IMR-90 (cell line): Measurements from ENCODE around the gene CYP2W1. TPM values are rescaled to one million over a fixed set of nuclear protein-coding genes. Genes with fewer than 3 reads are reported as not detected.

ENCODE experiments used
- ATAC-seq: fragments of 200-7000 bp; cut with Tn5 transposase; 2 replicates; pipeline ENCODE4 v1.9.1; 2020; ENCODE audit warnings: low read depth, mild to moderate bottlenecking, moderate library complexity
- BruUV-seq: library from RNA; stranded (reverse); fragments of 400-500 nt; replicated peaks from 2 replicates; lab custom pipeline; 2021; lab: Mats Ljungman, UMichigan
- CTCF ChIA-PET: fragments of 300-600 bp; formaldehyde crosslinking; extraction: SDS; loops from one replicate; lab custom pipeline; 2021; ENCODE audit warnings: antibody characterized with exemption; lab: Yijun Ruan, JAX
- POLR2A ChIA-PET: fragments of 300-600 bp; sonication (Branson Sonifier 250); formaldehyde crosslinking; loops from one replicate; lab custom pipeline; 2022; ENCODE audit warnings: antibody characterized with exemption; ENCODE audit not compliant: unreplicated experiment; lab: Charles Lee
- DNase-seq: peaks from one replicate; pipeline ENCODE4 v3.0.0; 2013
- H2AFZ ChIP-seq: replicated peaks from 2 replicates; pipeline ENCODE3; 2013; ENCODE audit warnings: low read length, mild to moderate bottlenecking; ENCODE audit not compliant: poor library complexity
- H2AK5ac ChIP-seq: 2 replicates; pipeline ENCODE4 v1.6.1; 2013; ENCODE audit warnings: low read depth, low read length, inconsistent platforms
- H2AK9ac ChIP-seq: replicated peaks from 2 replicates; pipeline ENCODE3; 2013; ENCODE audit warnings: mild to moderate bottlenecking, low read depth, low read length, moderate library complexity; ENCODE audit not compliant: poor library complexity
- H2BK120ac ChIP-seq: 2 replicates; pipeline ENCODE4 v1.6.1; 2013; ENCODE audit warnings: low read depth, low read length, inconsistent platforms
- H2BK15ac ChIP-seq: 3 replicates; pipeline ENCODE4 v1.6.1; 2013; ENCODE audit warnings: low read depth, low read length, inconsistent platforms
- H2BK20ac ChIP-seq: 2 replicates; pipeline ENCODE4 v1.6.1; 2013; ENCODE audit warnings: low read depth, mild to moderate bottlenecking, inconsistent platforms, low read length, moderate library complexity
- H2BK5ac ChIP-seq: 2 replicates; pipeline ENCODE4 v1.6.1; 2013; ENCODE audit warnings: mild to moderate bottlenecking, low read depth, low read length, inconsistent platforms; ENCODE audit not compliant: poor library complexity, severe bottlenecking
- H3K14ac ChIP-seq: replicated peaks from 2 replicates; pipeline ENCODE4 v1.6.1; 2013; ENCODE audit warnings: low read depth, low read length, inconsistent platforms
- H3K18ac ChIP-seq: 2 replicates; pipeline ENCODE4 v1.6.1; 2013; ENCODE audit warnings: low read depth, low read length, control low read depth
- H3K23ac ChIP-seq: 2 replicates; pipeline ENCODE4 v1.6.1; 2013; ENCODE audit warnings: low read depth, low read length, inconsistent platforms
- H3K27ac ChIP-seq: 2 replicates; pipeline ENCODE4 v1.5.1; 2013; ENCODE audit warnings: mild to moderate bottlenecking, control low read depth, low read length; ENCODE audit not compliant: insufficient read depth
- H3K27me3 ChIP-seq: 2 replicates; pipeline ENCODE4 v1.6.1; 2013; ENCODE audit warnings: low read length; ENCODE audit not compliant: control insufficient read depth, insufficient read depth
- H3K36me3 ChIP-seq: 2 replicates; pipeline ENCODE4 v1.6.1; 2013; ENCODE audit warnings: low read length, mixed read lengths; ENCODE audit not compliant: control insufficient read depth, insufficient read depth
- H3K4ac ChIP-seq: 2 replicates; pipeline ENCODE4 v1.6.1; 2013; ENCODE audit warnings: low read depth, low read length, inconsistent platforms
- H3K4me1 ChIP-seq: 2 replicates; pipeline ENCODE4 v1.6.1; 2013; ENCODE audit warnings: low read length, mixed read lengths; ENCODE audit not compliant: control insufficient read depth, insufficient read depth
- H3K4me2 ChIP-seq: 2 replicates; pipeline ENCODE4 v1.6.1; 2013; ENCODE audit warnings: low read depth, mild to moderate bottlenecking, control low read depth, low read length, moderate library complexity
- H3K4me3 ChIP-seq: 2 replicates; pipeline ENCODE4 v1.5.1; 2013; ENCODE audit warnings: low read depth, mild to moderate bottlenecking, control low read depth, low read length, moderate library complexity; ENCODE audit not compliant: insufficient read depth
- H3K56ac ChIP-seq: 2 replicates; pipeline ENCODE4 v1.6.1; 2013; ENCODE audit warnings: low read length, inconsistent platforms; ENCODE audit not compliant: insufficient read depth; ENCODE audit errors: extremely low read depth
- H3K79me1 ChIP-seq, 2 experiments: 2 replicates each; pipeline ENCODE4 v1.6.1; 2013; ENCODE audit warnings: low read length in 2 of 2, inconsistent platforms in 1 of 2, low read depth in 1 of 2
- H3K9ac ChIP-seq: 2 replicates; pipeline ENCODE4 v1.6.1; 2013; ENCODE audit warnings: low read depth, low read length, control low read depth
- H3K9me1 ChIP-seq: 2 replicates; pipeline ENCODE4 v1.6.1; 2013; ENCODE audit warnings: low read length, inconsistent platforms; ENCODE audit not compliant: insufficient read depth
- H3K9me3 ChIP-seq: 2 replicates; pipeline ENCODE4 v1.6.1; 2013; ENCODE audit warnings: low read length; ENCODE audit not compliant: control insufficient read depth, insufficient read depth
- H4K20me1 ChIP-seq: 2 replicates; pipeline ENCODE4 v1.6.1; 2013; ENCODE audit warnings: low read length, inconsistent platforms; ENCODE audit not compliant: insufficient read depth
- H4K5ac ChIP-seq: 2 replicates; pipeline ENCODE4 v1.6.1; 2013; ENCODE audit warnings: mild to moderate bottlenecking, low read depth, low read length, control low read depth
- H4K8ac ChIP-seq, 2 experiments: 2 replicates each; pipeline ENCODE4 v1.6.1; 2013; ENCODE audit warnings: low read depth in 2 of 2, low read length in 2 of 2, control low read depth in 1 of 2, inconsistent platforms in 1 of 2
- H4K91ac ChIP-seq: 2 replicates; pipeline ENCODE4 v1.6.1; 2013; ENCODE audit warnings: low read depth, low read length, inconsistent platforms; ENCODE audit not compliant: insufficient read depth
- BHLHE40 ChIP-seq: fragments of 150-350 bp; IDR thresholded peaks from 2 replicates; pipeline ENCODE4 v1.6.1; 2016; ENCODE audit warnings: mild to moderate bottlenecking, low read depth, low read length
- CEBPB ChIP-seq: IDR thresholded peaks from 2 replicates; pipeline ENCODE4 v1.6.1; 2012; ENCODE audit warnings: low read depth, low read length, improper control_type of control experiment
- CHD1 ChIP-seq: IDR thresholded peaks from 2 replicates; pipeline ENCODE4 v1.6.1; 2012; ENCODE audit warnings: low read depth, low read length, improper control_type of control experiment
- CTCF ChIP-seq: conservative IDR thresholded peaks from 2 replicates; pipeline ENCODE4 v1.5.1; 2012; ENCODE audit warnings: mild to moderate bottlenecking, low read depth, low read length, improper control_type of control experiment
- FOS ChIP-seq: fragments of 150-350 bp; IDR thresholded peaks from 2 replicates; pipeline ENCODE4 v1.6.1; 2016; ENCODE audit warnings: low read depth, low read length
- MAFK ChIP-seq: IDR thresholded peaks from 2 replicates; pipeline ENCODE4 v1.6.1; 2012; ENCODE audit warnings: low read depth, low read length, improper control_type of control experiment
- MAZ ChIP-seq: IDR thresholded peaks from 2 replicates; pipeline ENCODE4 v1.6.1; 2012; ENCODE audit warnings: low read depth, mild to moderate bottlenecking, low read length, improper control_type of control experiment, moderate library complexity, borderline replicate concordance
- MXI1 ChIP-seq: IDR thresholded peaks from 2 replicates; pipeline ENCODE4 v1.6.1; 2012; ENCODE audit warnings: low read depth, mild to moderate bottlenecking, low read length, moderate library complexity, borderline replicate concordance
- NFE2L2 ChIP-seq: fragments of 150-350 bp; IDR thresholded peaks from 2 replicates; pipeline ENCODE4 v1.6.1; 2016; ENCODE audit warnings: low read depth, mild to moderate bottlenecking, low read length
- POLR2A ChIP-seq: IDR thresholded peaks from 2 replicates; pipeline ENCODE4 v1.6.1; 2012; ENCODE audit warnings: mild to moderate bottlenecking, low read depth, low read length
- RAD21 ChIP-seq: IDR thresholded peaks from 2 replicates; pipeline ENCODE4 v1.6.1; 2012; ENCODE audit warnings: low read length, improper control_type of control experiment
- RCOR1 ChIP-seq: IDR thresholded peaks from 2 replicates; pipeline ENCODE4 v1.6.1; 2012; ENCODE audit warnings: mild to moderate bottlenecking, low read length, improper control_type of control experiment; ENCODE audit not compliant: insufficient replicate concordance
- RFX5 ChIP-seq: IDR thresholded peaks from 2 replicates; pipeline ENCODE4 v1.8.0; 2012; ENCODE audit warnings: low read depth, mild to moderate bottlenecking, low read length, moderate library complexity
- SMC3 ChIP-seq: fragments of 150-350 bp; IDR thresholded peaks from 2 replicates; pipeline ENCODE4 v1.6.1; 2016; ENCODE audit warnings: low read depth, mild to moderate bottlenecking, antibody characterized with exemption, low read length, moderate library complexity
- WGBS, 2 experiments: methylation state at CpG; one replicate each; pipeline versions ENCODE4 v1.1.5 to v1.1.7; 2013; ENCODE audit warnings: missing lambda C conversion rate in 2 of 2; ENCODE audit not compliant: insufficient read length in 1 of 2; ENCODE audit errors: extremely low coverage in 2 of 2; 5-methylcytosine and 5-hydroxymethylcytosine counted together
- dilution Hi-C: fragments of 300-500 bp; cut with HindIII; formaldehyde crosslinking; loops from one replicate; pipeline ENCODE4 v1.14.3; 2018; ENCODE audit warnings: low sequenced_read_pairs; ENCODE audit not compliant: unreplicated experiment
- in situ Hi-C: fragments of 300-500 bp; cut with MboI; formaldehyde crosslinking; loops from 3 replicates; pipeline ENCODE4 v1.14.3; 2019; ENCODE audit warnings: low sequenced_read_pairs, inconsistent platforms, mixed read lengths
- intact Hi-C: fragments of 100-400 bp; cut with micrococcal nuclease; formaldehyde crosslinking; loops from 2 replicates; pipeline ENCODE4 v1.10.0; 2022
- polyA plus RNA-seq, 3 experiments: library from polyadenylated mRNA; depleted of rRNA; stranded (reverse); fragments of >200 nt; gene quantifications; 2 replicates each; pipeline ENCODE4 v1.2.3, GENCODE V29; 2012; ENCODE audit warnings: low replicate concordance in 1 of 3
- total RNA-seq: library from RNA; depleted of rRNA; stranded (reverse); fragments of >200 nt; gene quantifications from 2 replicates; pipeline ENCODE4 v1.2.3, GENCODE V29; 2012

CYP2W1 gene
- total and polyA plus RNA-seq, 2 of the 4 experiments (the other 2 are of a cell fraction): not detected

DNA sequence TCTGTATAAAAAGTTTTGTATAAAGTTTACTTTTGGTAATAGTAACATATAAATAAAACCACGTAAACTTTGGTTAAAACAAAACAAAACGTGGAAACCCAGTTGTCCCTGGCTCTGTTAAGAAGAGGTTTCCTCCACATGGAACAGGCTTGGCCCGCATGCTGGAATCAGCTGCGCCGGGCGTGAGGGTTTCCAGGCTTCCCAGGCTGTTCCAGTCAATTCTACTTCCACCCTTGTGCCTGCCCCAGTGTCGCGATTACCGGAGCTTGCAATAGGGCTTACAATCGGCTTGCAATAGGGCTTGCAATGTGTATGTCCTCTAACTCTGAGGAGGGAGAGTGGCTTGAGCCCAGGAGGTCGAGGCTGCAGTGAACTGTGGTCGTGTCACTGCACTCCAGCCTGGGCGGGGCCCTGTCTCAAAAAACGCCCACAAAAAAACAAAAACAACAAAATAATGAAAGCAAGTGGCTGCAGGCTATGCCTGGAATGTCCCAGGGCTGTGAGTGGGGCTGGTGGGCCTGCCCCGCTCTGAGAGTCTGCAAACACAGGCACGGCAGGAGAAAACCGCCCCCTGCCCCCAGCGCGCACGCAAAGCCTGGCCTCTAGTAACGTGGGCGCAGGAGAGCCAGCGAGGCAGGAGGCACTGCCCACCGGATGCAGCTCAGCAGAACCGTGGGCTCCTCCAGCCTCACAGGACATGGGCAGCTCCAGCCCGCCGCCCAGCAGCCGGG is 16.3 kb downstream of the CYP2W1 start:
- Histone ChIP-seq H2AK9ac (no peak overlapping the region), H2AFZ (no peak overlapping the region), H2BK15ac (no peak overlapping the region), H4K20me1 (peaks cover 1% of the 10 kb centered on the region; the same call in 1 of the 2 replicates), H3K27ac (no peak overlapping the region), H3K9me1 (no peaks in the 10 kb centered on the region), H3K23ac (no peak overlapping the region), H3K36me3 (peaks cover 11% of the 10 kb centered on the region; the same call in 1 of the 2 replicates), H3K56ac (no peak overlapping the region), H3K4ac (no peak overlapping the region), H2BK5ac (no peak overlapping the region), H4K8ac (no peak overlapping the region), H3K18ac (no peak overlapping the region), H2BK20ac (no peak overlapping the region), H2AK5ac (no peak overlapping the region), H3K4me3 (no peak overlapping the region), H4K5ac (no peak overlapping the region), H3K4me2 (no peak overlapping the region), H4K91ac (no peak overlapping the region), H3K9ac (no peak overlapping the region), H3K4me1 (no peaks in the 10 kb centered on the region), H3K27me3 (no peaks in the 10 kb centered on the region), H3K14ac (no peak overlapping the region), H2BK120ac (no peak overlapping the region), H3K79me1 (no peaks in the 10 kb centered on the region), H3K9me3 (no peaks in the 10 kb centered on the region)
- ATAC-seq: no peak
- no peak for DNase-seq
- intact Hi-C loops (no loop called here), dilution Hi-C loops (no loop called here), in situ Hi-C loops (loop anchor here (10.0 kb wide), 1 partner anchor 175 kb away; no protein-coding TSS in a partner anchor)
- WGBS, 2 experiments: 84% methylated on average over 7 of the region's 28 CpGs; no CpG with 5 or more reads in 1 of the 2 experiments
- no TSS peak for BruUV-seq
- POLR2A ChIA-PET: no interaction called here
- CTCF ChIA-PET: no interaction called here
- TF ChIP-seq MAFK (no peak), RFX5 (no peak), SMC3 (no peak), CTCF (no peak), MXI1 (no peak), POLR2A (no peak), CEBPB (no peak), FOS (no peak), CHD1 (no peak), NFE2L2 (no peak), MAZ (no peak), RAD21 (no peak), BHLHE40 (no peak), RCOR1 (no peak)
